B cell (primary cell): Measurements from ENCODE around the gene MYF5.

Experiments used
- EZH2 ChIP-seq: IDR thresholded peaks from 2 replicates; pipeline ENCODE4 v1.6.1; 2012; ENCODE audit warnings: borderline replicate concordance, low read depth, mild to moderate bottlenecking, moderate library complexity, low read length; ENCODE audit not compliant: insufficient read depth, poor library complexity, severe bottlenecking
- TF ChIP-seq, protein P1 (sequence below): fragments of 200-600 bp; IDR thresholded peaks from one replicate; pipeline ENCODE4 v1.8.0; 2022; ENCODE audit warnings: antibody characterized with exemption, mild to moderate bottlenecking

DNA sequence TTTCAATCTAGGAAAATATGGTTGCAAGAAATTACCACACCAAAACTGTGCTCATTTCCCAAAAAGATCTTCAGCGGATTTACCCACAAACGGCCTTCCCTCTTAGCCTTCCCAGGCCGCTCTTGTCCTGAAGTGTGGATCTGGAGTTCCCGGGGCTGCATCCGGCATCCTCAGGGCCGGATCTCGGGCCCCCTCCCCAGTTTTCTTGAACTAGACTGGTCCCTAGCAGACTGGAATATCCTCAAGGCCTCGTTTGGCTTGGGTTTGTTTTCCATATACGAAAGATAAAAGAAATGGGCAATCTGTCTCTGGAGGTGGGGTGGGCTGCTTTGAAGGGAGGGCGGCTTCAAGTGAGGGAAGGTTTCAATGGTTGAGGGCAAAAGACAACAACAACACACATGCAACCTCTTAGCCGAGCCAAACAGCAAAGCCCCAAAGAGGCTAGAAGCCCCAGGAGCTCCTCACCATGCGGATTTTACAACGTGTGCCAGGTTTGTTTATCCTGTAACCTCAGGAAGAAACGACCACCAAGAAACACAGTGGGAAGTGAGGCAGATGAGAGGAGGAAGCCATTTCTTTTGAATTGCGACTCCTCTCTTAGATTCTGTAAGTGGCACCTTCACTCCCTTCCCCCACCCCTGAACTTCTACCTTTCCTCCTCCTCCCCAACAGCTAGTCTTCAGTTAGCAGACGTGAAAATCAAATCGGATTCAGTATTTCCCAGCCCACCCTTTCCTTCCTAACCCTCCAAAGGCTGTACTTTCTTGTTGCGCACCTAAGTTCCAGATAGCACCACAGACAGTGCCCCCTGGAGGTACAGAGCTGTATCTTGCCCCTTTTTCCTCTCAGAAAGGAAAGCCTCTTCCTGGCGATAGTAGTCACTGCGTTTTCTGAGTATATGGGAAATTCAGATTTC lies 6.6 kb upstream of the MYF5 start:
- TF ChIP-seq, protein P1, sequence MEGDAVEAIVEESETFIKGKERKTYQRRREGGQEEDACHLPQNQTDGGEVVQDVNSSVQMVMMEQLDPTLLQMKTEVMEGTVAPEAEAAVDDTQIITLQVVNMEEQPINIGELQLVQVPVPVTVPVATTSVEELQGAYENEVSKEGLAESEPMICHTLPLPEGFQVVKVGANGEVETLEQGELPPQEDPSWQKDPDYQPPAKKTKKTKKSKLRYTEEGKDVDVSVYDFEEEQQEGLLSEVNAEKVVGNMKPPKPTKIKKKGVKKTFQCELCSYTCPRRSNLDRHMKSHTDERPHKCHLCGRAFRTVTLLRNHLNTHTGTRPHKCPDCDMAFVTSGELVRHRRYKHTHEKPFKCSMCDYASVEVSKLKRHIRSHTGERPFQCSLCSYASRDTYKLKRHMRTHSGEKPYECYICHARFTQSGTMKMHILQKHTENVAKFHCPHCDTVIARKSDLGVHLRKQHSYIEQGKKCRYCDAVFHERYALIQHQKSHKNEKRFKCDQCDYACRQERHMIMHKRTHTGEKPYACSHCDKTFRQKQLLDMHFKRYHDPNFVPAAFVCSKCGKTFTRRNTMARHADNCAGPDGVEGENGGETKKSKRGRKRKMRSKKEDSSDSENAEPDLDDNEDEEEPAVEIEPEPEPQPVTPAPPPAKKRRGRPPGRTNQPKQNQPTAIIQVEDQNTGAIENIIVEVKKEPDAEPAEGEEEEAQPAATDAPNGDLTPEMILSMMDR: no peak
- no peak for TF ChIP-seq EZH2
